Measurements from ENCODE around the gene YPEL1. TPM values are rescaled to one million over a fixed set of nuclear protein-coding genes. Genes with fewer than 3 reads are reported as not detected.

The YPEL1 gene
- total and polyA plus RNA-seq, 2 of the 13 experiments (the other 11 are each of a cell fraction or from before 2014, with no cell fraction given) = 0.33 to 2.5 TPM

DNA sequence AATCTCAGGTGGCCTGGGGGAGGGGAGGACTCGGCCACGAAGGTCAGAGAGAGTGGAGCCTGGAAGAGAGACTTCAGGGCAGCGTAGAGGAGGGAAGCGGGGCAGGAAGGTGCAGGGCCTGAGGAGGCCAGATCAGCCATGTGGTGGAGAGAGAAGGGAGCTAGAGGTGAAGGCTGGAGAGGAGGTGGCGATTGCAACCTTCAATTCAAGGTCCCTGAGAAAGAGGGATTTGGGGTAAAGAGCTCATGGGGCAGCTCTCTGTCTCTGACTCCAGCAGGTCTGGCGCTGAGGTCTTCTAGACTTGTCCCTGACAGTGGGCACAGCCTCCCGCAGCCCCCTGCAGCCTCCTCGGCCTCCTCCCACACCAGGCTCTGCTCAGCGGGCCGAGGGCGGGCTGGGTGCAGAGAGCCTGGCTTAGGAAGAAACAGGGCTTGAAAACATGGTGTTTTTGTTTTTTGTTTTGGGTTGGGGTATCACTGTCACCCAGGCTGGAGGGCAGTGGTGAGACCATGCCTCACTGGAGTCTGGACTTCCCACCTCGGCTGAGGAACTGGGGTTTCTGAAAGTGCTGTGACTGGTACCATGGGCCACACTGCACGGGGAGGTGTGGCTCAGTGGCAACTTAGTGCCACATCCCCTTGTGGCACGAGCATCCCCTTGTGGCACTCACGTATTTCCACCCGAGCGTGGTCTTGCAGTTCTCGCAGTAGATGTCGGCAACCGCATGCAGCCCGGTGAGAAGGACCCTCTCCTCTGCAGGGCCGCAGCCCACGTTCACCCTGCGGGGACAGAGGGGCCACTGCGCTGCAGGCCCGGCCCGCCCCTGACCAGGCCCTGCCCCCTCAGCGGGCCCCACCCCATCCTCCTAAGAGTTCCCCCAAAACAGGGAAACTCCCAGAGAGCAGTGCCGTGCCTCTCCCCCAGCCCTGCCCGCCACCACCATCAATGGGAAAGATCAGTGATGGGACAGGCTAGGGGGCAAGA is 32.6 kb downstream of the YPEL1 start:
- in situ Hi-C loops (cut with HindIII; ENCODE audit: extremely low pct_ligation_motif_present, low pct_unique_long_range_greater_than_20kb) = no loop called here
- peaks cover 36% of the 10 kb centered on the region for H3K4me1 ChIP-seq (ENCODE audit: insufficient read depth, low read length)
- H3K79me2 ChIP-seq (ENCODE audit: insufficient read depth, low read length) = no peaks in the 10 kb centered on the region
- CTCF ChIA-PET (ENCODE audit: low intra/inter-chr PET ratio, low total read pairs) = no interaction called here
- BruUV-seq (replicated peaks) = no TSS peak
- peaks cover 0 to 4% of the 10 kb centered on the region in 2 experiments; a peak in 1 of 5 replicates for H3K27me3 ChIP-seq (ENCODE audit: control insufficient read depth in 1 of 2, insufficient read depth in 2 of 2, low read length in 2 of 2)
- no peak overlapping the region for H3K27ac ChIP-seq (ENCODE audit: extremely low read length, insufficient read depth, low read length)
- H3K9ac ChIP-seq (ENCODE audit: insufficient read depth, low read depth, low read length) = no peak overlapping the region
- 0 out of 5 replicates have a peak, but pooled peaks cover 0 to under 1% of the 10 kb centered on the region in 2 experiments for H3K36me3 ChIP-seq (replicated peaks in 1 of 2; ENCODE audit: control insufficient read depth in 1 of 2, insufficient read depth in 2 of 2, low read length in 2 of 2)
- H2AFZ ChIP-seq (ENCODE audit: low read length) = no peak overlapping the region
- ATAC-seq (peak; percentile 25), DNase-seq (ENCODE audit: low spot score) (no peak), FAIRE-seq (no peak)
- no peak overlapping the region for H3K4me3 ChIP-seq (replicated peaks in 1 of 3; ENCODE audit: insufficient read depth in 1 of 3, low read depth in 2 of 3, low read length in 3 of 3)
- H3K4me2 ChIP-seq (ENCODE audit: low read depth, low read length) = no peak overlapping the region
- no peaks in the 10 kb centered on the region for H3K9me3 ChIP-seq (ENCODE audit: low read length)
- POLR2A ChIA-PET = interaction anchor here (0.8 kb wide), 1 partner anchor 37 kb away, joined by 4 read pairs; the partner anchor contains the start of gene PPIL2
- no peaks in the 10 kb centered on the region for H4K20me1 ChIP-seq (ENCODE audit: insufficient read depth, low read length)
- WGBS (ENCODE audit: low lambda C conversion rate) = 78% methylated on average over 18 of the region's 30 CpGs
- TF ChIP-seq ZEB1 (IDR thresholded peaks at IDR 0.05; ENCODE audit: insufficient replicate concordance, low read depth) = no peak
- TF ChIP-seq AGO1 (IDR thresholded peaks at IDR 0.05; ENCODE audit: low read depth, low read length, poor library complexity, severe bottlenecking) = peak; percentile 35
- intact Hi-C loops (cut with micrococcal nuclease; ENCODE audit: unreplicated experiment) = no loop called here

DNA sequence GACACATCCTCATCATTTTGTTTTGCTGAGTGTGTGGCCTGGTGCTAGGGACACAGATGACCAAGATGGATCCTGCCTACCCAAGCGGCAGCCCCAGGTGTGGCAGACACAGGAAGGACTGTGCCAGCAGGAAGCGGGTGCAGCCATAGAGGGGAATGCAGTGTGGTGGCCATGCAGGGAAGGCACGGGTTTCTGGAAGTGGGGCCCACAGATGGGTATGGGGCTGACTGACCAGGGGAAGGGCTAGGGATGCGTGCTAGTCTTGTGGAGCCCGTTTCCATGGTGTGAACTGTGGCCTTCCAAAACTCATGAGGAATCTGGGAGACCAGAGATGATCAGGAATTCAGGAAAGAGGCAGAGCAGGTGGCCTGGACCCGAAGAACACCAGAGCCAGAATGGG is 33.5 kb downstream of the YPEL1 start:
- H3K36me3 ChIP-seq (replicated peaks in 1 of 2; ENCODE audit: control insufficient read depth in 1 of 2, insufficient read depth in 2 of 2, low read length in 2 of 2) = peaks cover 3 to 9% of the 10 kb centered on the region in 2 experiments; a peak in 3 of 5 replicates
- no peak overlapping the region for H3K4me3 ChIP-seq (replicated peaks in 1 of 3; ENCODE audit: insufficient read depth in 1 of 3, low read depth in 2 of 3, low read length in 3 of 3)
- DNase-seq (ENCODE audit: low spot score) = no peak
- no peak for FAIRE-seq
- ChIA-PET POLR2A (no interaction called here), CTCF (ENCODE audit: low intra/inter-chr PET ratio, low total read pairs) (no interaction called here)
- no peaks in the 10 kb centered on the region for H3K9me3 ChIP-seq (ENCODE audit: low read length)
- intact Hi-C loops (cut with micrococcal nuclease; ENCODE audit: unreplicated experiment) (no loop called here), in situ Hi-C loops (cut with HindIII; ENCODE audit: extremely low pct_ligation_motif_present, low pct_unique_long_range_greater_than_20kb) (no loop called here)
- 76% methylated on average over 6 of the region's 6 CpGs for WGBS (ENCODE audit: low lambda C conversion rate)
- H3K9ac ChIP-seq (ENCODE audit: insufficient read depth, low read depth, low read length) = no peak overlapping the region
- H3K79me2 ChIP-seq (ENCODE audit: insufficient read depth, low read length) = no peaks in the 10 kb centered on the region
- peak; percentile 39 for ATAC-seq
- no peaks in the 10 kb centered on the region for H4K20me1 ChIP-seq (ENCODE audit: insufficient read depth, low read length)
- no TSS peak for BruUV-seq (replicated peaks)
- H3K4me1 ChIP-seq (ENCODE audit: insufficient read depth, low read length) = peaks cover 30% of the 10 kb centered on the region
- H2AFZ ChIP-seq (ENCODE audit: low read length) = no peak overlapping the region
- peaks cover 0 to 4% of the 10 kb centered on the region in 2 experiments; a peak in 1 of 5 replicates for H3K27me3 ChIP-seq (ENCODE audit: control insufficient read depth in 1 of 2, insufficient read depth in 2 of 2, low read length in 2 of 2)
- peak overlapping the region; percentile 46; the same call in 1 of the 2 replicates for H3K4me2 ChIP-seq (ENCODE audit: low read depth, low read length)
- H3K27ac ChIP-seq (ENCODE audit: extremely low read length, insufficient read depth, low read length) = no peak overlapping the region
- TF ChIP-seq, protein P1, sequence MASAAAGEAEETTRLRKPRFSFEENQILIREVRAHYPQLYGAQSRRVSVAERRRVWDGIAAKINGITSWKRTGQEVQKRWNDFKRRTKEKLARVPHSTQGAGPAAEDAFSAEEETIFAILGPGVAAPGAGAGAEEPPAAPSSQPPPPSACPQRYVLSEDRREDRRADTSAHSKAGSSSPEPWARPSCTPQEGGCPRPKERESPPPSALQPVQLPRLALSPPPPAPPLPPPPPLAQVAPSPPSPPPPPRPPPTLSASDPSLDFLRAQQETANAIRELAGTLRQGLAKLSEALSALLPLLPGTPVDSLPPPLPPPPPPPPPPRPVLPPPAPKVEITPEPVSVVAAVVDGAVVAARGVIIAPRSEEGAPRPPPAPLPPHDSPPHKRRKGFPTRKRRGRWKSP (CRISPR knock-in tag; IDR thresholded peaks at IDR 0.05) = no peak
- TF ChIP-seq SIN3B (IDR thresholded peaks at IDR 0.05; ENCODE audit: low read length) (no peak), ZNF335 (CRISPR knock-in tag; IDR thresholded peaks at IDR 0.05) (no peak), MAFF (IDR thresholded peaks at IDR 0.05; ENCODE audit: low read depth, low read length) (no peak), AGO2 (optimal IDR thresholded peaks at IDR 0.05; ENCODE audit: low read depth, low read length) (peak; percentile 54), NFE2L2 (IDR thresholded peaks at IDR 0.05; ENCODE audit: low read length) (no peak), POLR2G (IDR thresholded peaks at IDR 0.05; ENCODE audit: low read depth, low read length) (peak; percentile 15; the same call in 1 of the 2 replicates), RCOR2 (CRISPR knock-in tag; IDR thresholded peaks at IDR 0.05) (no peak)
- TF ChIP-seq, protein P2, sequence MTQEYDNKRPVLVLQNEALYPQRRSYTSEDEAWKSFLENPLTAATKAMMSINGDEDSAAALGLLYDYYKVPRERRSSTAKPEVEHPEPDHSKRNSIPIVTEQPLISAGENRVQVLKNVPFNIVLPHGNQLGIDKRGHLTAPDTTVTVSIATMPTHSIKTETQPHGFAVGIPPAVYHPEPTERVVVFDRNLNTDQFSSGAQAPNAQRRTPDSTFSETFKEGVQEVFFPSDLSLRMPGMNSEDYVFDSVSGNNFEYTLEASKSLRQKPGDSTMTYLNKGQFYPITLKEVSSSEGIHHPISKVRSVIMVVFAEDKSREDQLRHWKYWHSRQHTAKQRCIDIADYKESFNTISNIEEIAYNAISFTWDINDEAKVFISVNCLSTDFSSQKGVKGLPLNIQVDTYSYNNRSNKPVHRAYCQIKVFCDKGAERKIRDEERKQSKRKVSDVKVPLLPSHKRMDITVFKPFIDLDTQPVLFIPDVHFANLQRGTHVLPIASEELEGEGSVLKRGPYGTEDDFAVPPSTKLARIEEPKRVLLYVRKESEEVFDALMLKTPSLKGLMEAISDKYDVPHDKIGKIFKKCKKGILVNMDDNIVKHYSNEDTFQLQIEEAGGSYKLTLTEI (CRISPR knock-in tag; conservative IDR thresholded peaks at IDR 0.05) = no peak

Measured in HepG2 (cell line).